GM19372 (cell line): ENCODE measurements around the gene ZCCHC10.
"Not testable (repeated sequence)": the region's sequence is repeated elsewhere in the genome, so short reads cannot be mapped to it uniquely, and the experiment has no call there.

ENCODE experiments used
- ATAC-seq: cut with Tn5 transposase; IDR thresholded peaks from one replicate; pipeline ENCODE4 v1.9.1; 2021; ENCODE audit warnings: mild to moderate bottlenecking, low read depth, moderate library complexity; ENCODE audit not compliant: unreplicated experiment

ZCCHC10 gene

DNA sequence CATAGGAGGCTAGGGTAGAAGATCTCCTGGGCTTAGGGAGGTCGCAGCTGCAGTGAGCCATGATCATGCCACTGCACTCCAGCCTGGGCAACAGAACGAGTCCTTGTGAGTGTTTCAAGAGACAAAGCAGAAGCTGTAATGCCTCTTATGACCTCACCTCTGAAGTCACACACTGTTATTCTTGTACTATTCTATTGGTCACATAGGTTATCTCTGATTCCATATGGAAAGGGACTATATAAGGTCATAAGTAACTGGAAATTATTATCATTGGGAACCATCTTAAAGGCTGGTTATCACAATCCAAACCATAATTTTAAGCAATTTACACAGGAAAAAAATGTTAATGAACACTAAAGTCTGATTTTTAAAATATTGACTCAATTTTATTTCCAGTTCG lies 45.1 kb downstream of the ZCCHC10 start:
- no peak for ATAC-seq

DNA sequence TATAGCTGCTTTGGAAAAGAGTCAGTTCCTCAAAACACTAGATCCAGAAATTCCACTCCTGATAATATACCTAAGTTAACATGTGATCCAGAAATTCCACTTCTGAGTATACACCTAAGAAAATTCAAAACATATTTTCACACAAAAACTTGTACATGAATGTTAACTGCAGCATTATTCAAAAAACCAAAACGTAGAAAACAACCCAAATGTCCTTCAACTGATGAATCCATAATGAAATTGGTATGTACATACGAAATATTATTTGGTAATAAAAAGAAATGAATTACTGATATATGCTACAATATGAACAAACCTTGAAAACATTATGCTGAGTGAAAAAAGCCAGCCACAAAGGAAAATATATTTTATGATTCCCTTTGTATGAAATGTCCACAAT lies 46.4 kb downstream of the ZCCHC10 start:
- ATAC-seq = no peak

DNA sequence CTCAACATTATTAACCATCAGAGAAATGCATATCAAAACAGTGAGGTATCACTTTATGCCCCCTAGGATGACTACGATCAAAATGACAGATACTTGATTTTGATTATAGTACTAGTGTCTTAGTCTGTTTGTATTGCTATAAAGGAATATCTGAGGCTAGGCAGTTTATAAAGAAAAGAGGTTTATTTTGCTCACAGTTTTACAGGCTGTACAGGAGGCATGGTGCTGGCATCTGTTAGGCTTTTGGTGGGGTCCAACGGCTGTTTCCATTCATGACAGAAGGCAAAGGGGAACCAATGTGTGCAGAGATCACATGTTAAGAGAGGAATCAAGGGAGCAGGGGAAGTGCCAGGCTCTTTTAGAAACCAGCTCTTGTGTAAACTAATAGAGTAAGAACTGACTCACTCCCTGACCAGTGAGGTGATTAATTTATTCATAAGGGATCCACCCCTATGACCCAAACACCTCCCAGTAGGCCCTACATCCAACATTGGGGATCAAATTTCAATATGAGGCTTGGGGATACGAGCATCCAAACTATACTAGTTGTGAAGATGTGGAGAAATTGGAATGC lies 46.9 kb downstream of the ZCCHC10 start:
- no peak for ATAC-seq

DNA sequence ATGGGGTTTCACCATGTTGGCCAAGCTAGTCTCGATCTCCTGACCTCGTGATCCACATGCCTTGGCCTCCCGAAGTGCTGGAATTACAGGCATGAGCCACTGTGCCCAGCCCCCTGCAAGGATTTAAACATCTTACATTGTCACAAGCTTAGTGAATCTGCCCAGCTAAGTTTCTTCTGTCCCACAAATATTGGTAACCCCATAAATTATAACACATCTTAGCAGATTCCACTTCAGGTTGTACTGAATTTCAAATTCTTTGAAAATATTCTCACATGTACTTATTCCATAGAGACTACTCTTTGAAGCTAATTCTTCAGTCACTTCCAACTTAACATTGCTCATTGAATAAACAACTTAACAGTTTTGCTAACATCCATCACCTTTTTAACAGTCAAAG lies 49.5 kb downstream of the ZCCHC10 start:
- no peak for ATAC-seq

DNA sequence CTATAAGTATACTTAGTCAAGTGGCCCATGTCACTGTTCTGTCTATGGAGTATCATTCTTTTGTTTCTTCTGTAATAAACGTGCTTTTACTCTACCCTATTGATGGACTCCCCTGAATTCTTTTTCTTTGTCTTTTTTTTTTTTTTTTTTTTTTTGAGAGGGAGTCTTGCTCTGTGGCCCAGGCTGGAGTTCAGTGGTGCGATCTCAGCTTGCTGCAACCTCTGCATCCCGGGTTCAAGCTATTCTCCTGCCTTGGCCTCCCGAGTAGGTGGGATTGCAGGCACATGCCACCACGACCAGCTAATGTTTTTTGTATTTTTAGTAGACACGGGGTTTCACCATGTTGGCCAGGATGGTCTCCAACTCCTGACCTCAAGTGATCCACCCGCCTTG lies 53.9 kb downstream of the ZCCHC10 start:
- not testable (repeated sequence) for ATAC-seq

DNA sequence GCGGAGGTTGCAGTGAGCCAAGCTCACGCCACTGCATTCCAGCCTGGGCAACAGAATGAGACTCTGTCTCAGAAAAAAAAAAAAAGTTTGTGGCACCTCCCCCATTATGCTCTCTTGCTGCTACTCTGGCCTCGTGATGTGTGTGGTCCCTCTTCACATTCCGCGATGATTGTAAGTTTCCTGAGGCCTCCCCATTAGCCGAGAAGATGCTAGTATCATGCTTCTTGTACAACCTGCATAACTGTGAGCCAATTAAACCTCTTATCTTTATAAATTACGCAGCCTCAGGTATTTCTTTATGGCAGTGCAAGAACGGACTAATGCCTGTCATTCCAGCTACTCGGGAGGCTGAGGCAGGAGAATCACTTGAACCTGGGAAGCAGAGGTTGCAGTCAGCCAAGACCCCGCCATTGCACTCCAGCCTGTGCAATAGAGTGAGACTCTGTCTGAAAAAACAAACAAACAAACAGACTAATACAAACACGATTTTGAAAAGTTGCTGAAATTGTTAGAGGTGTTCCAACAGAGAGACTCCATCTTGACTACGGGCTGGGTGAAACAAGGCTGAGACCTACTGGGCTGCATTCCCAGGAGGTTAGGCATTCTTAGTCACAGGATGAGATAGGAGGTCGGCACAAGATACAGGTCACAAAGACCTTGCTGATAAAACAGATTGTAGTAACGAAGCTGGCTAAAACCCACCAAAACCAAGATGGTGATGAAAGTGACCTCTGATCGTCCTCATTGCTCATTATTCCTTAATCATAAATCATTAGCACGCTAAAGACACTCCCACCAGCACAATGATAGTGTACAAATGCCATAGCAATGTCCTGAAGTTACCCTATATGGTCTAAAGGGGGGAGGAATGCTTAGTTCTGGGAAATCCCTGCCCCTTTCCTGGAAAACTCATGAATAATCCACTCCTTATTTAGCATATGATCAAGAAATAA lies 54.6 kb downstream of the ZCCHC10 start:
- no peak for ATAC-seq

DNA sequence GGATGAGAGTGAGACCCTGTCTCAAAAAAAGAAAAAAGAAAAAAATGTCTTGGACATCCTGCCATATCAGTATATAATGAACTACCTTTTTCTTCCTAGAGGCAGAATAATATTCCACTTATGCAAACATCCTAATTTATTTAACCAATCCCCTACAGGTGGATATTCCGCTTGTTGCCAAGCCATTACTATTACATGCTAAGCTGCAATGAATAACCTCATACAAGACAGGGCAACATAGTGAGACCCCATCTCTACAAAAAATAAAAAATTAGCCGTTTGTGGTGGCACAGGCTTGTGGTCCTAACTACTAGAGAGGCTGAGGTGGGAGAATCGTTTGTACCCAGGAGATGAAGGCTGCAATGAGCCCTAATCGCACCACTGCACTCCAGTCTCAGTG lies 61.2 kb downstream of the ZCCHC10 start:
- ATAC-seq = no peak

DNA sequence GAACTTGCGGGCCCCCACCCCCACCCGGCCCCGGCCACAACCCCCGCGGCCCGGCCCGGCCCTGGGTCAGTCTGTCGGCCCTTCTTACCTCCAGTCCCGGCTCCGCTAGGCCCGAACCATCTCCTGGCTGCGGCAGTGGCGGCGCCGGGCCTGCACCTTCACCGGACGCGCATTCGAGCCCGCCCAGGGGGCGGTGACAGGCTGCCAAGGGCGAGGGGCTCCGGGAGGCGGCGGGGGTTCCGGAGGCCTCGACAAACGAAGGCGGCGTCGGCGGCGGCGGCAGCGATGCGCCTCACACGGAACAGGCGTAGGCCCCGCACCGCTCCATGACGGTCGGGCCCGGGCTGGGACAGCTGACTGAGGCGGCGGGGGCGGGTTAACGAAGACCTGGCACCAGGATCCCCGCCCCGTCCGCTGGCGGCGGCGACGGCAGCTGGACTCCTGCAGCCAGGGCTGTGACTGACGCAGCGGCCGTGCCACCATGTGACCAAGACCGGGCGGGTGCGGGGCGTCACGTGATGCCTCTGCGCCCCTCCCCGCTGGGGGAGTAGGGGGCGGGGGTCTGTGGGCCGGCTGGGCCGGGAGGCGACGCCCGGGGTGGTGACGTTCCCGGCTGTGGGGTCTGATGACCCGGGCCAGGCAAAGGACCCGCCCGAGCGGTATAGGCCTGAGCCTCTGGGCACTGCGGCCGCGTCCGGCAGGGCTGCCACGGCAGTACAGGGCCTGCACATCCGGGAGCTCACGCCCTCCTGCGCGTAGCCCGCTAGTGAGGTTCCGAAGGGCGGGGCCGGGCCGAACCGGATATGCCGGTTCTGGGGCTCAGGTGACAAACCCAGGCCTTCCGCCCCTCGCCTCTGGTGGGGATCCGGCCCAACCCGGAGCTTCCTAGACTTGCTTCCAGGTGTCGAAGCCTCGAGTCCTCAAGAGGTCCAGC lies 62.9 kb downstream of the ZCCHC10 start, which contains the start of gene AFF4:
AFF4 (minus strand) TSS at position 464 of the 934 bp plus-strand sequence. CDS start 26,445 bp downstream, outside the sequence.
- peak; percentile 92 for ATAC-seq

DNA sequence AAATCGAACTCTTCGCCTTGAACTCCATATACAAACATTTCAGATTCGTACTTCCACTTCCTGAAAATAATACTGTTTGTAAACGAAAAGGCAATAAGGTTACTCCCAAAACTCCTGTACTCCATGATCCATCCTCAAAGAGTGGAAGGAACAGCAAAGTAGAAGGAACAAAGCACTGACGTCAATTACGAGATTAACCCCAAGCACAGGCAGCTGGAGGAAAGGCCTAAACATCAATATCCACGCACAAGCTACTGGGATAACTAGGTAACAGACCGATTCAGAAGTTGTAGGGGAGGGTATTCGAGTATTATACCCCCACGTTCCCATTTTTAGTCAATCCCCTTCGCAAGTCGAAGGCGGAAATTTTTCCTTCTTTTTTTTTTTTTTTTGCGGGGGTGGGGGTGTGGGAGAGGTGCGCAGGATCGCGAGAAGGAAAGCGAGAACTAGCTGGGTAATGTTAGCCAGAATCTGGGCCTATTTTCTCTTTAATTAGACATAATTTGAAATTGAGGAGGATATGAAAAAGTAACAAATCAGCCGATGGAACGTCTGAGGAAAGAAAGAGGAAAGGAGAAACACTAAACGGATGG lies 63.8 kb downstream of the ZCCHC10 start:
- ATAC-seq = no peak

DNA sequence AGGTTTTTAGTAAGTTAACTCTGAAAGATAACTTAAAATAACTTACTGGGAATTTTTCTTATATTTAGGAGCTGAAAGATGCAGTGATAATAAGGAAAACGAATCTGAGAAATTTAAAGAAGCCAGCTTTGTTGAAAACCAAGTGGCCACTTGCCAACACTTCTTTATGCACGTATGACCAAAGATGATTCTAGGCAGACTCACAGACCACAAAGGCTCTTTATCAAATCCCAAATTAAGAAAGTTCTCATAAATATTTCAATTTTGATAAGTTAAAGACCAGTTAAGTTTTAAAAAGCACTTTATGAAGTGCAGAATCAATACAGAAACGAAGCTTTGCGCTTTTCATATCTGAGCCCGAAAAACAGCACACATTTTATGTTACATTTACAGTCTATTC lies 64.5 kb downstream of the ZCCHC10 start:
- no peak for ATAC-seq

DNA sequence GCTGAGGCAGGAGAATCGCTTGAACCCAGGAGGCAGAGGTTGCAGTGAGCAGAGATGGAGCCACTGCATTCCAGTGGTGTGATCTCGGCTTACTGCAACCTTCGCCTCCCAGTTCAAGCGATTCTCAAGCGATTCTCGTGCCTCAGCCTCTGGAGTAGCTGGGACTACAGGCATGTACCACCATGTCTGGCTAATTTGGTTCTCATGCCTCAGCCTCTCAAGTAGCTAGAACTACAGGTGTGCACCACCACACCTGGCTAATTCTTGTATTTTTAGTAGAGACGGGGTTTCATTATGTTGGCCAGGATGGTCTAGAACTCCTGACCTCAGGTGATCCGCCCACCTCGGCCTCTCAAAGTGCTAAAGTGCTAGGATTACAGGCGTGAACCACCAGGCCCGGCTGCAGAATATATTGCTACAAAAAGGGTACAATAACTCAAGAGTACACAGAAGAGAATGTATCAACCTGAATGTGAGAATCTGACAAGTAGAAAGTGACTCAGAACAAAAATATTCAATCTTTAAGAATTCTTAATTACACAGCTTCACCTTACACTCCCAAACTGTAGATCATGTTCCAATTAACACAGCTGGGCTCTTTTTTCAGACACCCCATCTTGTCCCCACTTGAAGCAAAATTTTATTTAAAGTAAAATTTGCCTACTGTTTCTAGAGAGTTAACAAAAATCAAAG lies 65.1 kb downstream of the ZCCHC10 start:
- ATAC-seq = not testable (repeated sequence)

DNA sequence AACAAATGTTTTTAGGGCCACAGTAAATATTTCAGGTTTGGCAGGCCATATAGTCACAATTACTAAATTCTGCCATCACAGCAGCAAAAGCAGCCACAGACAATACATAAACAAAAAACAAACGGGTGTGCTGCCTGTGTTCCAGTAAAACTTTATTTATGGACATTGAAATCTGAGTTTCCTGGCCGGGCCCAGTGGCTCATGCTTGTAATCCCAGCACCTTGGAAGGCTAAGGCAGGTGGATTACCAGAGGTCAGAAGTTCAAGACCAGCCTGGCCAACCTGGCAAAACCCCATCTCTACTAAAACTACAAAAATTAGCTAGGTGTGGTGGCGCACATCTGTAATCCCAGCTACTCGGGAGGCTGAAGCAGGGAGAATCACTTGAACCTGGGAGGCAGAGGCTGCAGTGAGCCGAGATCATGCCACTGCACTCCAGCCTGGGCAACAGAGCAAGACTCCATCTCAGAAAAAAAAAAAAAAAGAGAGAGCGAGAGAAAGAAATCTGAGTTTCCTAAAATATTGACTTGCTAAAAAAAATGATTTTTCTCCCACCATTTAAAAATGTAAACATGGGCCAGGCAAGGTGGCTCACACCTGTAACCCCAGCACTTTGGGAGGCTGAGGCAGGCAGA lies 70.1 kb downstream of the ZCCHC10 start:
- ATAC-seq = not testable (repeated sequence)

DNA sequence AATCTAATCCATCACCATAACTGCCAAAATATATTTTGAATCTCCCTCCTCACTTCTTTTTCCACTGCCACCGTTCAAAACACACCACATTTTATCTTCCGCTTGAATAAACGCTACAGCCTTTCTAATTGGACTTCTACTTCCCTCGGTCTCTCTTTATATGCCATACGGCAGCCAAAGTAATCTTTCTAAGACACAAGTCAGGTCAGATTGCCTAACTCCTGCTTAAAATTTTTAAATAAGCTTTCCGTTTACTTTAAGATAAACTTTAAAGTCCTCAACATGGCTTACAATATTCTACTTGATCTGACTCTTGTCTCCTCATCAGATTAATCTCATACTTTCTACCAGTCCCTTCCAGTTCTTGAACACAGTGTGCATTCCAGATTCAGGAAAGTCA lies 72.6 kb downstream of the ZCCHC10 start:
- no peak for ATAC-seq

DNA sequence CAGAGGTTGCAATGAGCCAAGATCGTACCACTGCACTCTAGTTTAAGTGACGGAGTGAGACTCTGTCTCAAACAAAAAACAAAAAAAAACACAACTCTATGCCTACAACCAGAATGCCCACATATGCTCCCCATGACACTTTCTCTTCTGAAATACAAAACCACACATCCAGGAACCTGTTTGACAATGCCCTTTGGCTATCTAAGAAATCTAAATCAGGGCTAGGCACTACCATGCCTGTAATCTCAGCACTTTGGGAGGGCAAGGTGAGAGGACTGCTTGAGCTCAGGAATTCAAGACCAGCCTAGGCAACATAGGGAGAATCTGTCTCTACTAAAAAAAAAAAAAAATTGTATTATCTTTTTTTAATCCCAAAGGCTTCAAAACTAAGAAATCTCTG lies 73.5 kb downstream of the ZCCHC10 start:
- no peak for ATAC-seq

DNA sequence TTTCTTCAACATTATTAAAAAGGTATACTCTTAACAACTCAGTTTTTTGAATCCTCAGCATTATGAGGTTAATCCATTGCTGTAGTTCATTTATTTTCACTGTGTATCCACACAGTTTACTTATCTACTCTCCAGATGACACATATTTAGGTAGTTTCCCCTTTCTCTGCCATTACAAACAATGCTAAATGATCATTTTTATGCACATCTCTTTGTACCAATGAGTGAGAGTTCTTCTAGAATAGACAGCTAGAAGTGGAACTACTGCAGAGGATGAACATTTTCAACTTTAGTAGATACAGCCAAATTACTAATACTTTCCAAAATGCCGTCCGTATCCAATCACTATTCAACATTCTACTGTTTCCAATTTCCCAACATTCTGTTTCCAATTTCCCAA lies 74.5 kb downstream of the ZCCHC10 start:
- no peak for ATAC-seq

DNA sequence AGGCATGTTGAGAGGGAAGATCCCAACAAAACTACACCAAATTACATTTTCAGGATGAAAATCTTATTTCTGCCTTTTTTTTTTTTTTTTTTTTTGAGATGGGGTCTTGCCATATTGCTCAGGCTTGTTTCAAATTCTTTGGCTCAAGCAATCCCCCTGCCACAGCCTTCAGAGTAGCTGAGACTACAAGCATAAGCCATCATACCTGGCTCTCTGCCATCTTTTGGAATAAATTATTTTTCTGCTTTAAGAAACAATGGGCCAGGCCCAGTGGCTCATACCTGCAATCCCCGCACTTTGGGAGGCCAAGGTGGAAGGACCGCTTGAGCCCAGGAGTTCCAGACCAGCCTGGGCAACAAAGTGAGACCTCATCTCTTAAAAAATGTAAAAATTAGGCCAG lies 77.2 kb downstream of the ZCCHC10 start:
- no peak for ATAC-seq

DNA sequence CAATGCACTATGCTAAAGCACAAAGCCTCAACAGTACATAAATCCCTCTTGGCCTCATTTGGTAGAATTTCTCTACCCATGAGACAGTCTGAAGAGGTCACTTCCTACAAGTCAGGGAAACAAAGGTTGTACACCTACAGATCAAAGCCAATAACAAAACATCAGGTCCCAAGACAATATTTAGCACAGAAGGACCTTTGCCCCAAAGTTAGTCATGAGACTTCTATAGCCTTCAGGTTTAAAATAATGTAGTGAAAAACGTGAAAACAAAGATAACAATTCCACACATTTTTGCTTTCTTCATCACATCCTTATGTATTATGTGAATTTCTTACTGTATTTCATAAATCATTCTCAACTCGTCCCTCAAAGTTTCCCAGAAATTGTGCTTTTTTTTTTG lies 78.7 kb downstream of the ZCCHC10 start:
- ATAC-seq = no peak
